IPS DF 19.7 (cell line): ENCODE data around the gene CPNE9.

ENCODE experiments used
- DNase-seq: peaks from one replicate; pipeline ENCODE4 v3.0.0-alpha.2; 2013; ENCODE audit warnings: low read depth, low spot score

CPNE9 gene

DNA sequence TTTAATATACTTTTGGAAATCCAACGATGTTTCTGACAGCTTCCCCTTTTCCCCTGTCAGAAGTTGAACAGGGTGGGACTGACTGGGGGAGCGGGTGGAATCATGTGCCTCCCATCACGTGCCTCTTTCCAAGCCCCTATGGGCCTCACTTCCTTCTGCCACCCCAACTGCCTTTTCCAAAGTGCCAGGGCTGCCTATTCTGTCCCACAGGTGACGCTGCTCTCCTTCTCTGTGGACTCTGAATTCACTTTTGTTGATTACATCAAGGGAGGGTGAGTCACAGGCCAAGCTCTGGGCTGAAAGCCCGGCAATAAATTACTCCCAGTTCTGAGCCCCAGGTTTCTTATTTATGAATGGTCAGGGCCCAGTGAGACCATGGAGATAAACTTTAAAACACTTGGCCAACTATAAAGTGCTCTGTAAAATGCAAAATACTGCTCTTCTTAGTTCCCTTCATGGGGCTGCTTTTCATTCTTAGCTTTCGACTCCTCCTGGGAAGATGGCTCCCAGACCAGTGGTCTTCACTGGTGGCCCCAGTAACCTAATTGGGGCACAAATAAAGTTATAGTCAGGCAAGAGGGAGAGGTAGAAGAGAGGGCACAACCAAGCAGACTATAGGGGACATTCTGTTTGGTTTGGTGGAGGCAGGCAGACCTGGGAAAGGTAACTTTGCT is 12.3 kb downstream of the CPNE9 start:
- DNase-seq, result no peak

DNA sequence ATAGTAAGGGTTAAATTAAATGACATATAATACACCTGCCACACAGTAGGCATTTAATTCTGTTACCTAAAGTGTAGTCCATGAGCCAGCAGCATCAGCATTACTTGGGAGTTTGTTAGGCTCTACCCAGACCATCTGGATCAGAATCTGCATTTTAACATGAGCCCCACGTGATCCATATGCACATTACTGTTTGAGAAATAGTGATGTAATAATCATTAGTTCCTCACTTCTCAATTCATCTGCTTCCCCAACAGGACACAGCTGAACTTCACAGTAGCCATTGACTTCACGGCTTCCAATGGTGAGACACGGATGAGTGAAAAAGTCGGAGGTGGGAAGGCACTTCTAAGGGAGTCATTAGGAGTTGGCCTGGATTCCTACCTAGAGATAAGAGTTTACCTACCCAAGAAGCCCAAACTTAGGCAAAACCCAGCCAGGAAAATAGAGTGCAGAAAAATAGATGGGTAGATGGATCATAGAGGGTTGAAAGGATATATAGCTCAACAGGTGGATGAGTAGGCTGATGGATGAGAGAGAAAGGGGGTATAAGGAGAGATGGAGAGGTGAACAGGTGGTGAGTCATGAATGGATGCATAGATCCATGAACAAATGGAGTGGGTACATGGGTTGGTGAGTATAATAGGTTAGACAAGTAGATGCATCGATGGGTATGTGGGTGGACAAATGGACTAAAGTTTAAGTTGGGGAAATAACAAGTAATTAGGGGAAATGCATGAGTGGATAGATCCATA is 13.3 kb downstream of the CPNE9 start:
- no peak for DNase-seq

DNA sequence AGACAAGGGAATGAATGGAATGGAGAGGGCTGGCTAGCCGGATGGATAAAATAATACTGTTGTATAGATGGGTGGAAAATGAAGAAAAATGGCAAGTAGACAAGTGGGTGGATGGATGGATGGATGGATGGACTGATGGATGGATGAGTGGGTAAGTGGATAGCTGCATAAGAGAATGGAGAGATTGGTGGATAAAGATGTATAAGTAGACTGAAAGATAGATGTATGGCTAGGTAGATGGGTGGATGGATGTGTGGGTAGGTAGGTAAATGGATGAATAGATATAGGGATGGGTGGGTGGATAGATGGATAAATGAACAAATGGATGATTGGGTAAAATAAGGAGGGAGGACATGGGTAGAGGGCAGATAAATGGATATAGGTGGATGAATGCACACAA is 13.9 kb downstream of the CPNE9 start:
- DNase-seq, result no peak

DNA sequence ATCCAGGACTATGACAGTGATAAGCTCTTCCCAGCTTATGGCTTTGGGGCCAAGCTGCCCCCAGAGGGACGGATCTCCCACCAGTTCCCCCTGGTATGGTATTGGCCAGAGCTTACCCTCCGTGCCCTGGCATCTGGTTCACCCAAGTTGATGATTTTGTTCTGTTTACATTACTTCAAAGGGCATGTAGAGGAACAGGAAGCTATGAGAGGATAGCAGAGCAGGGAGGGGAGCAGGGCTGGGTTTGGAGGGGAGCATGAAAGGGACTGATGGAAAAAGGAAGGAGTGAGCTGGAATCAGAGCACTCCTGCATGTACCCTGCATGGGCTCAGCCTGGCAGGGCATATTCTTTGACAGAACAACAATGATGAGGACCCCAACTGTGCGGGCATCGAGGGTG is 14.5 kb downstream of the CPNE9 start:
- DNase-seq, result no peak

DNA sequence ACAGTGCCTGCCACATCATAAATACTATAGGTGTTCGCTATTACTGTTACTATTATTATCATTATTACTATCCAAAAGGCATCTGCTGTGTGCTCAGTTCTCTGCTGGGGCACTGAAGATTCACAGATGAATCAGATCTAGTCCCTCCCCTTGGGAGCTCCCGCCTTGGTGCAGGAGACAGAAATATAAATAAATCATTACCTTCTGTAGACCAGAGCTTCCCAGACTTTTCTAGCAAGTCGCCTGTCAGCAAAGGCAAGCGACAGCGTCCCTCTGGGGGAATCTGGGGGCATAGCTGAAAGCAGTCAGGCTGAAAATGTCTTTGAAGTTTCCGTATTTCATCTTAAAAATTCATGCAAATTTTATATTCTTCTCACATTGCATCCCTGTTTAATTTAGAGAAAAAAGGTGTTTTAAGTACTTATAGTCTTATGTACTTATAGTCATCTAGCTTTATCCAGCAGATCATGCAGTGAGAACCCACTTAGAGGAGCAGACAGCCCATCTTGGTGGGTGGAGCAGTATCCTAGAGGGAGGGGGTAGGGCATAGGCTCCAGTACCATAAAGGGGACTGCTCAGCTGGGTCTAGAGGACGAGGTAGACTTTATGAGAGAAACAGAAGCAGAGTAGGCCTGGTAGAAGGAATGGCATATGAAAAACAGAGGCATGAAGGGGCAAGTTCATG is 17.5 kb downstream of the CPNE9 start:
- no peak for DNase-seq

DNA sequence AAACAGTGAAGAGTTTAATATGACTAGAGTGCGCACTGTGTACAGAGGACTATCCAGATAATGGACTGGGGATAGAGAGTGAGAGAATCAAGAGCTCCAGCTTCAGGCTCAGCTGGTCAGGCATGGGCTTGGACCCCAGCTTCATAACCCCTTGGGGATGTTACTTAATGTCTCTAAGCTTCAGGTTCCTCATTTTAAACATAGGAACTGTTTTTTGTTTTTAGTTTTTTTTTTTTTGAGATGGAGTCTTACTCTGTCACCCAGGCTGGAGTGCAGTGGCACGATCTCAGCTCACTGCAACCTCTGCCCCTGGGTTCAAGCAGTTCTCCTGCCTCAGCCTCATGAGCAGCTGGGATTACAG is 18.0 kb downstream of the CPNE9 start:
- no peak for DNase-seq

DNA sequence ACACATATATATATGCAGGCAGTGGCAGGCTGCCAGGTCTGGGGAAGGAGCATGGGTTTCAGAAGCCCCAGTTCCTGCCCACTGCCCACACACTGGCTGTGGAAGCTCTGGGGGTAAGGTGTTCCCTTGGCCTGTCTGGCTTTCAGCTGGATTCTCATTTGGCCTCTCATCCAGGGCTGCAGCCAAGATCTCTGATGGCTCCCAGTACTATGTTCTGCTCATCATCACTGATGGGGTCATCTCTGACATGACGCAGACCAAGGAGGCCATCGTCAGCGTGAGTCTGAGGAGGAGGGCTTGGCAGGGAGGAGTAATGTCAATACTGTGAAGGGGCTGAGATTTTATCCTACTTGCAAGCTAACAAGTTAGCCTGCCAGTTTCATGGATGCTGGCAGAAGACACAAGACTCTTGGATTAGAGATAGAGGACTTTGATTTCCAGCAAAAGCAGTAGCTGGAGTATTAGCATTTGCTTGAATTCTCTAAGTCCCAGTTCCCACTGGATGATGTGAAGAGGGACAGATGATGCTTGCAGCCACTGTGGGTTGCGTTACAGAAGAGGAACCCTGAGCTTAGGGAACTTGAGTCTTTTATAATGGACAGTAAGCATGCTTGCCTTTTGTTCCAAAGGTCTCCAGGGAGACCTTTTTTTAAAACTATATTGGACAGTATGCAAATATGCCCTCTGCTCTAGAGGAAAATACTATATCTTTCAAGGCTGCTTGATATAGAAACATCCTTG is 22.3 kb downstream of the CPNE9 start:
- DNase-seq, result no peak

DNA sequence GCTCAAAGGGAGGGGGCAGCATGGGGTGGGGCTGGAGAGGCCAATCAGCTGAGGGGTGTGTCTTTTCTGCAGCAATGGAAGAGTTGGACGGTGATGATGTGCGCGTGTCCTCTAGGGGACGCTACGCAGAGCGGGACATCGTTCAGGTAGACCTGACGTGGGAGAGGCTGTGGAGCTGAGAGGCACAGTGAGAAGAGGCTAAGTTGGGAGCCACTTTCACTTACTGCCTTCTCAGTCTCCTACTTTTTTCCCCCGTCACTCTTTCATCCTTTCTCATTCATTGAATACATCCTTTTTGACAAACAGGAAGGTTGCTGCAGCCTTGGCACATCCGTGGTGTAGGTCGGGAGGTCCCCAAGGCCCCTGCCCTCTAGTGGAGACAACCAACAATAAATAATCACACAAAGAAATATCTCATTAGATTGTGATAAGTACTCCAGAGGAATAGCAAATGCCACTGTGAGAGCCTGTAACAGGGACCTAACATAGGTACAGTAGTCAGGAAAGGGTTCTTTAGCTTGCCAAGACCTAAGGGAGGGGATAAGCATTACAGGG is 23.5 kb downstream of the CPNE9 start:
- DNase-seq, result no peak

DNA sequence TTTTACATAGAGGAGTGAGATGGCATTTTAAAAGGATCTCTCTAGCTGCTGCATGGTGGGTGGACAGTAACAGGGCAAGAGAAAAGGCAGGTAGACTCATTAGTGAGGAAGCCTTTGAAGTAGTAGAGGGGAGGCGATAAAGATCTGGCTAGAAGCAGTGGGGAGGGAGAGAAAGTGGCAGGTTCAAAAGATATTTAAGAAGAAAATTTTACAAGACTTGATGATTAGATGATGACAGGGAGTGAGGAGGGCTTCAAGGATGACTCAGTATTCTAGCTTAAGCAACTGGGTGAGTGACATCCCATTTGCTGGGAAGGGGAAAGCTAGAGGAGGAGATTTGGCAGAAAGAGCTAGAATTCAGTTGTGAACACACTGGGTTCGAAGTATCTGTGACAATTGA is 24.1 kb downstream of the CPNE9 start:
- DNase-seq, result no peak

DNA sequence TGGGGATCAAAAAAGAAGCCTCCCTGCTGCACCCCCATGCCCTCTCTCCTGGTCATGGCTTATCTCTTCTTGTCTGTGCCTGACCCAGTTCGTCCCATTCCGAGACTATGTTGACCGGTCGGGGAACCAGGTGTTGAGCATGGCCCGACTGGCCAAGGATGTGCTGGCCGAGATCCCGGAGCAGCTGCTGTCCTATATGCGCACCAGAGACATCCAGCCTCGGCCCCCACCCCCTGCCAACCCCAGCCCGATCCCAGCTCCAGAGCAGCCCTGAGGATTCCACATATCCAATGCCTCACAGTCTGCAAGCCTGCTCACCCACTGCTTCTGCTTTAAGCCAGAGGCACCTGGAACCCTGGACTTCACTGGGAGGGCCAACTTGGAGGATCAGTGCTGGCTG is 25.8 kb downstream of the CPNE9 start:
- no peak for DNase-seq

DNA sequence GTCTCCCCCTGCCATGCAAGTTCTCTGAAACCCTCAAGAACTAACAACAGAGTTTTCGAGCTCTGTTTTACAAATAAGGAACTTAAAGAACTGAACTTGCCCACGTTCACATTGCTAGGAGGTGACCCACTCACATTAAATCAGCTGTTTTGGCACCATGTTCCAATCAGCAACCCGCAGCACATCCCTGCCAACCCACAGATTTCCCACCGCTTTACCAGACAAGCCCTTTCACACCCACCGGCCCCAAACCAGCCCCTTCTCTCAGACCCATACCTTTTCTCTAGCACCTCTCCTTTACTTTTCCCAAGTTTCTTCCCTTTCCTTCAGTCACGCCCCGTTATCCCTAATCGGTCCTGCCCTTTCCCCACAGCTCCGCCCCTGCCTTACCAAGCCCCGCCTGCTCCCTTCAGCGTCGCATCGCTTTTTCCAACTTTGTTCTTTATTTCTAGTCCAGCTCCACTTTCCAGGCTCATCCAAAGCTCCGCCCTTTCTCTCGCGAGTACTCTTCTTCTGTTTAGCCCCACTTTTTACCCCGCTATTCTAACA is 27.1 kb downstream of the CPNE9 start:
- no peak for DNase-seq

DNA sequence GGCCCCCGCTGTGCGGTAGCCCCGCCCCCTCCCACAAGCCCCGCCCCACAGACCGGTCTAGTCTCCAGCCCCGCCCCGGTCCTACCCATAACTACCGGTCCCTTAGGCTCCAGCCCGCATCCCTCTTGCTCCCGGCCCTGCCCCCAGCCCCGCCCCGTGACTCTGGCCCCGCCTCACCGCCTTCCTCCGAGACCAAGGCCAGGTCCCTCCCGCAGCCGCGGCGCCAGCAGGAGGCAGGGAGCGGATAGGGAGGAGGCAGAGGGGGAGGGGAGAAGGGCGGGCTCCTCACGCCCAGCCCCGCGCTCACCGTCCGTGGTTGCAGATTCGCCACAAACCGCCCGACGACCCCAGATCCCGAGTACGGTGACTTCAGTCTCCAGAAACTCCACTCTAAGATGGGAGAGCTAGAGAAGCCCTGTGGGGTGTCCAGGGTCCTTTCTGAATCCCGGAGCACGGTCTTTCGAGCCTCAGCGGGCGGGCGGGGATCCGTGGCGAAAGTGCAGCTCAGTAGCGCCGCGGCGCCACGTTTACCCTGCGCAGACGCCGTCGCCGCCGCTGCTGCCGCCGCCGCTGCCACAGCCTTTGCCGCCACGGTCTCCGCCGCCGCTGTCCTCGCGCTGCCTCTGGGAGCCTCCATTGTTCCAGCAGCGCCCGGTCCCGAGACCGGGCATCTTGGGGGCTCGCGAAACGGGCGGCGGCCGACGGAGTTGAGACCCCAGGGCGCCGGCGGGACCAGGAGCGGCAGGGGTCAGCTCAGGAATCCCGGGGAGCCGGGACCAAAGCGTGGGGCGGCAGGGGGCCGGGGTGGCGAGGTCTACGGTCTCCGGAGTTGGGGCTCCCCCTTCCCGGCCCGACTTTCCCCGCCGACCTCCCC is 27.8 kb downstream of the CPNE9 start, which contains the start of gene BRPF1:
Gene BRPF1, plus strand, starts transcription at position 530 of the 874 bp plus-strand sequence. CDS start 2,406 bp downstream, outside the sequence.
- peak; percentile 84 for DNase-seq

DNA sequence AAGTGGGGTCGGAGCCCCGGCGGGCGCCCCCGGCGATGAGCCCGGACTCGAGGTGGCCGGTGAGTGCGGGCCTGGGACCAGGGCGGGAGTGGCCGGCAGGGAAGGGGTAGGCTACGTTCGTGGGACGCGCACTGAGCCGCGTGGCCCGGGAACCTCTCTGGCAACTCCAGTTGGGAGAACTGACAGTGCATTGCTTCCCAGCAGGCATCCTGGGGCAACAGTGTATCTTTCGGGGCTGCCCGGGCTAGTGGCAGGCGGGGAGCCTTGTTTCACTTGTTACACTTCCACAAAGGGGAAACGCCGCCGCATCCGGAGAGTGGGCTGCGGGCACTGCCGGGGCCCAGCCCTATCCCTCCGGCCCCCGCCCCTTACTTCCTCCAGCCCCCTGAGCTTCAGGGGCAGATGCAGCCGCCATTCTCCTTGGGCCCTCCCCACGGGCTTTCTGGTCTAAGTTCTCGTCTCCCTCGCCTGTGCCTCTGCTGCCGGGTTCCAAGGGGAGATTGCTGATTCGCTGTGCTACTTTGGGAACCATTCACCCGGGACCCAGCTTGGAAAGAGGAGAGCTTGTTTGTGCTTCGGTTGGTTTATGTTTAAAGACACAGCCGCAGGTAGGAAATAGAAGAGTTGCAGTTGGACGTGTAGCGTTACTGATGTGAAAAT is 28.6 kb downstream of the CPNE9 start:
- DNase-seq, result no peak

DNA sequence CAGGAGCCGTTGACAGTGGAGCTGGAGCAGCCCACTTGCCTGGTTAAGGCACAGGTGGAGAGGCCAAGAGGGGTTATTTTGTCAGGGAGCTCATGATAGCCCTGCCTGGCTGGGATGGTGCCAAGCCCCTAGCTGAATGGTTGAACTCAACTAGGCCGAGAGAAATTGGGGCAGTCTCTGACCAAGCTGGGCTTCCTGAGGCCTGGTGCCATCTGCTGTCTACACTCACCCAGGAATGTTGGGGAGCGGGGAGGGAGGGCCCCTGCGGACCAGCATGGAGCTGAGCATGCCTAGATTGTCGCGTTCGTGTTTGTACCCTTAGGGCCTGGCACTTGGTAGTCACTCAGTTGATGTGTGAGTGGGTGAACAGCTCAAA is 29.1 kb downstream of the CPNE9 start:
- DNase-seq, result no peak

DNA sequence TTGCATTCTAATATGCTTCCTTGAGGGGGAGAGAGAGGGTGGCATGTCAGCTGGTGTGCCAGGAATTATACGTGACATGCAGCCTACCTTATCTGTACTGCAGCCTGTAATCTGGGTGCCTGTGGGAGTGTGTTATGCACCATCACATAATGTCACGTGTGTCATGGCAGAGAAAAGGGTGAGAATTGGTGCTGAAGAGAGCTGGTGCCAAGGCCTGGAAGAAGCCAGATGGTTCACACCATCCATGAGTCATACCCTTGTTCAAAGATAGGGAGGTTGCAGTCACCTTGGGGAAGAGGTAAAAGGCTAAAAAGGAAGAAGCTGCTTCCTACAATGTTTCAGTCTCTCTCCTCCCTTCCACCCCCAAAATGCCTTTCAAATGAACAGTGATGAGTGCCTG is 33.2 kb downstream of the CPNE9 start:
- DNase-seq, result no peak

DNA sequence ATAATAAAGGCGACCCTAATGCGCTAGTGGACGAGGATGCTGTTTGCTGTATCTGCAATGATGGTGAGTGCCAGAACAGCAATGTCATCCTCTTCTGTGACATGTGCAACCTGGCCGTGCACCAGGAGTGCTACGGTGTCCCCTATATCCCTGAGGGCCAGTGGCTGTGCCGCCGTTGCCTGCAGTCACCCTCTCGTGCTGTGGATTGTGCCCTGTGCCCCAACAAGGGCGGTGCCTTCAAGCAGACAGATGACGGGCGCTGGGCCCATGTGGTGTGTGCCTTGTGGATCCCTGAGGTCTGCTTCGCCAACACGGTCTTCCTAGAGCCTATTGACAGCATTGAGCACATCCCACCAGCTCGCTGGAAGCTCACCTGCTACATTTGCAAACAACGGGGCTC is 35.5 kb downstream of the CPNE9 start:
- DNase-seq, result no peak

DNA sequence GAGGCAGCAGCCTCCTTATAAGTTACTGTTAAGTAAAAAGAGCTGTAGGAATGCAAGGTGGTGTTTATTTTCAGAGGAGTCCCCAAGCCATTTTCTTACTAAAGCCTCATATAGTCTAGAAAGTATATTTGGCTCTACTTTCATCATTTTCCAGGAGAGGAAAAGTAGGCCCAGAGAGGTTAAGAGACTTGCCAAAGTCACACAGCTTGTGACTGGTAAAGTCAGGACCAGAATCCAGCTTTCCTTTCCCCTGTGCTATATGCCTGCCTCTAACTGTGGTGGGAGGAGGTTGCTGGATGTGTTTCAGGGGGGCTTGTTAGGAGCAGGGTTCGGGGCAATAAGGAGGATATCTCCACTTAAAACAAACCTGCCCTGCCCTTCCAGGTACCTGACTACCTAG is 38.9 kb downstream of the CPNE9 start:
- DNase-seq, result no peak

DNA sequence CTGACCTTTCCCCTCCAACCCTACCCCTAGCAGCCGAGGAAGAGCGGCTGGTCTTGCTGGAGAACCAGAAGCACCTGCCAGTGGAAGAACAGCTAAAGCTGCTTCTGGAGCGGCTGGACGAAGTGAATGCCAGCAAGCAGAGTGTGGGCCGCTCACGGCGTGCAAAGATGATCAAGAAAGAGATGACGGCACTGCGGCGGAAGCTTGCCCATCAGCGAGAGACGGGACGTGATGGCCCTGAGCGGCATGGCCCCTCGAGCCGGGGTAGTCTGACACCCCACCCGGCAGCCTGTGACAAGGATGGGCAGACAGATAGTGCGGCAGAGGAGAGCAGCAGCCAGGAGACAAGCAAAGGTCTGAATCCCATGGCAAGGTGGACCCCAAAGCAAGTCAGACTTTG is 39.9 kb downstream of the CPNE9 start:
- DNase-seq, result no peak

DNA sequence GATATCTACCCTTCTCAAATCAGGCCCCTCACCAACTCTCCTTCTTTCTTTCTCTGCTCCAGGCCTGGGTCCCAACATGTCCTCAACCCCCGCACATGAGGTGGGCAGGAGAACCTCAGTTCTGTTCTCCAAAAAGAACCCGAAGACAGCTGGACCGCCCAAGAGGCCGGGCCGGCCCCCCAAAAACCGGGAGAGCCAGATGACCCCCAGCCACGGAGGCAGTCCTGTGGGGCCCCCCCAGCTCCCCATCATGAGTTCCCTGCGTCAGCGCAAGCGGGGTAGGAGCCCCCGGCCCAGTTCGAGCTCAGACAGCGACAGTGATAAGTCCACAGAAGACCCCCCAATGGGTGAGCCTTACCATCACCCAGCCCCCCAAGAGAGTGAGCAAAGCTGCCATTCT is 40.5 kb downstream of the CPNE9 start:
- DNase-seq, result no peak

DNA sequence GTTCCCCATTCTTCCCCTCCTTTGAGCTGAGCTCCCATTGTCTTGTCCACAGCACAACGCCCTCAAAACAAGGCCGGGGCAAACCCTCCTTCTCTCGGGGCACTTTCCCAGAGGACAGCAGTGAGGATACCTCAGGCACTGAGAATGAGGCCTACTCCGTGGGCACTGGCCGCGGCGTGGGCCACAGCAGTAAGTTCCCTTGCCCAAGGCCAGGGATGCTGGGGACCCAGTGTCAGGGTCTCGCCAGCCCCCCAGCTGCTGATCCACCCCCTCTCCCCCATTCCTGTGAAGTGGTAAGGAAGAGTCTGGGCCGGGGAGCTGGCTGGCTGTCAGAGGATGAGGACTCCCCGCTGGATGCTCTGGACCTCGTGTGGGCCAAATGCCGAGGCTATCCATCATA is 41.9 kb downstream of the CPNE9 start:
- DNase-seq, result no peak
